ENCODE measurements around the gene PTP4A2. TPM values are rescaled to one million over a fixed set of nuclear protein-coding genes. Genes with fewer than 3 reads are reported as not detected.

Gene PTP4A2
- total RNA-seq, 1 experiment from 2014 or later, result 366 TPM

- no peaks in the 10 kb centered on the region for H3K9me3 Mint-ChIP-seq (ENCODE audit: low read depth, unreplicated experiment)
- H3K4me1 Mint-ChIP-seq (ENCODE audit: low read depth, unreplicated experiment), result peaks cover 9% of the 10 kb centered on the region
- no peaks in the 10 kb centered on the region for H3K27me3 Mint-ChIP-seq (ENCODE audit: unreplicated experiment)
- no peak for DNase-seq
- intact Hi-C loops (cut with micrococcal nuclease; ENCODE audit: unreplicated experiment), result no loop called here
- H3K27ac Mint-ChIP-seq (ENCODE audit: unreplicated experiment), result no peak overlapping the region
- CTCF ChIA-PET, result interaction anchor here (1.1 kb wide), 1 partner anchor 104 kb away, joined by 3 read pairs; no protein-coding TSS in a partner anchor
- BruUV-seq (replicated peaks), result no TSS peak
- no peak for TF ChIP-seq CTCF (IDR thresholded peaks at IDR 0.05; ENCODE audit: unreplicated experiment)
- no peak overlapping the region for H3K4me3 Mint-ChIP-seq (ENCODE audit: low read depth, unreplicated experiment)
- H3K36me3 Mint-ChIP-seq (ENCODE audit: insufficient read depth, unreplicated experiment), result peaks cover 88% of the 10 kb centered on the region
These were observed 22.7 kb downstream of the PTP4A2 start for GRCh38 chr1:31915438-31915837.

GRCh38 chr1:31913968-31914367 lies 24.2 kb downstream of the PTP4A2 start:
- no peak for TF ChIP-seq CTCF (IDR thresholded peaks at IDR 0.05; ENCODE audit: unreplicated experiment)
- peak overlapping the region; percentile 52 for H3K27ac Mint-ChIP-seq (ENCODE audit: unreplicated experiment)
- intact Hi-C loops (cut with micrococcal nuclease; ENCODE audit: unreplicated experiment), result no loop called here
- peaks cover 93% of the 10 kb centered on the region for H3K36me3 Mint-ChIP-seq (ENCODE audit: insufficient read depth, unreplicated experiment)
- no peaks in the 10 kb centered on the region for H3K9me3 Mint-ChIP-seq (ENCODE audit: low read depth, unreplicated experiment)
- peaks cover 5% of the 10 kb centered on the region for H3K4me1 Mint-ChIP-seq (ENCODE audit: low read depth, unreplicated experiment)
- CTCF ChIA-PET, result no interaction called here
- no peak overlapping the region for H3K4me3 Mint-ChIP-seq (ENCODE audit: low read depth, unreplicated experiment)
- DNase-seq, result no peak
- no TSS peak for BruUV-seq (replicated peaks)
- no peaks in the 10 kb centered on the region for H3K27me3 Mint-ChIP-seq (ENCODE audit: unreplicated experiment)

GRCh38 chr1:31912839-31913239 lies 25.3 kb downstream of the PTP4A2 start:
- Mint-ChIP-seq H3K27ac (ENCODE audit: unreplicated experiment) (no peak overlapping the region), H3K9me3 (ENCODE audit: low read depth, unreplicated experiment) (no peaks in the 10 kb centered on the region), H3K4me3 (ENCODE audit: low read depth, unreplicated experiment) (no peak overlapping the region), H3K27me3 (ENCODE audit: unreplicated experiment) (no peaks in the 10 kb centered on the region), H3K4me1 (ENCODE audit: low read depth, unreplicated experiment) (no peaks in the 10 kb centered on the region), H3K36me3 (ENCODE audit: insufficient read depth, unreplicated experiment) (peaks cover 95% of the 10 kb centered on the region)
- intact Hi-C loops (cut with micrococcal nuclease; ENCODE audit: unreplicated experiment), result no loop called here
- BruUV-seq (replicated peaks), result no TSS peak
- CTCF ChIA-PET, result no interaction called here
- no peak for TF ChIP-seq CTCF (IDR thresholded peaks at IDR 0.05; ENCODE audit: unreplicated experiment)
- DNase-seq, result no peak

GRCh38 chr1:31911994-31912780 lies 26.0 kb downstream of the PTP4A2 start:
- CTCF ChIA-PET, result no interaction called here
- DNase-seq, result no peak
- Mint-ChIP-seq H3K4me1 (ENCODE audit: low read depth, unreplicated experiment) (no peaks in the 10 kb centered on the region), H3K27me3 (ENCODE audit: unreplicated experiment) (no peaks in the 10 kb centered on the region), H3K36me3 (ENCODE audit: insufficient read depth, unreplicated experiment) (peaks cover 95% of the 10 kb centered on the region), H3K9me3 (ENCODE audit: low read depth, unreplicated experiment) (no peaks in the 10 kb centered on the region), H3K4me3 (ENCODE audit: low read depth, unreplicated experiment) (no peak overlapping the region), H3K27ac (ENCODE audit: unreplicated experiment) (no peak overlapping the region)
- intact Hi-C loops (cut with micrococcal nuclease; ENCODE audit: unreplicated experiment), result no loop called here
- TF ChIP-seq CTCF (IDR thresholded peaks at IDR 0.05; ENCODE audit: unreplicated experiment), result no peak
- no TSS peak for BruUV-seq (replicated peaks)

All from Calu3 (cell line).